Measurements from ENCODE around the gene PTBP2. TPM values are rescaled to one million over a fixed set of nuclear protein-coding genes. Genes with fewer than 3 reads are reported as not detected.

Gene PTBP2
- total RNA-seq, 1 donor from 2014 or later, result 170 TPM

- H3K79me2 ChIP-seq (ENCODE audit: low read depth), result no peaks in the 10 kb centered on the region
- H3K27ac Mint-ChIP-seq, result no peak overlapping the region
- H3K36me3 Mint-ChIP-seq, result no peaks in the 10 kb centered on the region
- H3K4me3 Mint-ChIP-seq, result no peak overlapping the region
- H3K27ac ChIP-seq, result no peak overlapping the region
- no peaks in the 10 kb centered on the region for H3F3A ChIP-seq (ENCODE audit: low read depth)
- no peaks in the 10 kb centered on the region for H4K20me1 ChIP-seq (ENCODE audit: low read depth)
- H3K27me3 Mint-ChIP-seq (ENCODE audit: insufficient read depth, low read depth), result no peaks in the 10 kb centered on the region
- H3K9me3 ChIP-seq (ENCODE audit: low read depth), result no peaks in the 10 kb centered on the region
- no peak overlapping the region for H3K4me3 ChIP-seq
- H3K9me3 Mint-ChIP-seq, result no peaks in the 10 kb centered on the region
- no peak for DNase-seq (ENCODE audit: low spot score)
- no peaks in the 10 kb centered on the region for H3K36me3 ChIP-seq
- no peak overlapping the region for H3K9ac ChIP-seq
- H3K4me2 ChIP-seq, result no peak overlapping the region
- no peak overlapping the region for H2AFZ ChIP-seq (replicated peaks)
- H3K4me1 ChIP-seq, result no peaks in the 10 kb centered on the region
- no peaks in the 10 kb centered on the region for H3K4me1 Mint-ChIP-seq
- no peaks in the 10 kb centered on the region for H3K27me3 ChIP-seq
- no peak for TF ChIP-seq EZH2phosphoT487 (IDR thresholded peaks at IDR 0.05)
- no peak for TF ChIP-seq CTCF (IDR thresholded peaks at IDR 0.05)
These were observed 111.8 kb downstream of the PTBP2 start for GRCh38 chr1:96833376-96833775.

- H3K9me3 ChIP-seq (ENCODE audit: low read depth), result no peaks in the 10 kb centered on the region
- no peak for TF ChIP-seq CTCF (IDR thresholded peaks at IDR 0.05)
- TF ChIP-seq EZH2phosphoT487 (IDR thresholded peaks at IDR 0.05), result no peak
- TF ChIP-seq EZH2 (IDR thresholded peaks at IDR 0.05), result no peak
- no peaks in the 10 kb centered on the region for H3K9me3 Mint-ChIP-seq
- H3K4me1 Mint-ChIP-seq, result no peaks in the 10 kb centered on the region
- H3F3A ChIP-seq (ENCODE audit: low read depth), result no peaks in the 10 kb centered on the region
- no peaks in the 10 kb centered on the region for H3K36me3 Mint-ChIP-seq
- no peaks in the 10 kb centered on the region for H4K20me1 ChIP-seq (ENCODE audit: low read depth)
- no peak overlapping the region for H3K4me2 ChIP-seq
- H3K79me2 ChIP-seq (ENCODE audit: low read depth), result no peaks in the 10 kb centered on the region
- no peak overlapping the region for H3K4me3 ChIP-seq
- H3K9ac ChIP-seq, result no peak overlapping the region
- no peak overlapping the region for H3K27ac Mint-ChIP-seq
- no peaks in the 10 kb centered on the region for H3K4me1 ChIP-seq
- no peaks in the 10 kb centered on the region for H3K27me3 Mint-ChIP-seq (ENCODE audit: insufficient read depth, low read depth)
- DNase-seq (ENCODE audit: low spot score), result no peak
- H2AFZ ChIP-seq (replicated peaks), result no peak overlapping the region
- no peak overlapping the region for H3K4me3 Mint-ChIP-seq
- H3K27ac ChIP-seq, result no peak overlapping the region
- H3K36me3 ChIP-seq, result no peaks in the 10 kb centered on the region
- H3K27me3 ChIP-seq, result no peaks in the 10 kb centered on the region
These were observed 113.4 kb downstream of the PTBP2 start for GRCh38 chr1:96834986-96835385.

- H3K79me2 ChIP-seq (ENCODE audit: low read depth), result no peaks in the 10 kb centered on the region
- no peaks in the 10 kb centered on the region for H3K27me3 ChIP-seq
- no peaks in the 10 kb centered on the region for H3K9me3 Mint-ChIP-seq
- no peak overlapping the region for H3K4me3 Mint-ChIP-seq
- no peak overlapping the region for H3K27ac ChIP-seq
- TF ChIP-seq EZH2 (IDR thresholded peaks at IDR 0.05) (no peak), CTCF (IDR thresholded peaks at IDR 0.05) (no peak), EZH2phosphoT487 (IDR thresholded peaks at IDR 0.05) (no peak)
- H3K36me3 Mint-ChIP-seq, result no peaks in the 10 kb centered on the region
- no peaks in the 10 kb centered on the region for H3K36me3 ChIP-seq
- H3F3A ChIP-seq (ENCODE audit: low read depth), result no peaks in the 10 kb centered on the region
- no peak overlapping the region for H2AFZ ChIP-seq (replicated peaks)
- H3K4me1 Mint-ChIP-seq, result no peaks in the 10 kb centered on the region
- DNase-seq (ENCODE audit: low spot score), result no peak
- no peak overlapping the region for H3K4me2 ChIP-seq
- H3K4me1 ChIP-seq, result no peaks in the 10 kb centered on the region
- H3K9ac ChIP-seq, result no peak overlapping the region
- H3K27ac Mint-ChIP-seq, result no peak overlapping the region
- H4K20me1 ChIP-seq (ENCODE audit: low read depth), result no peaks in the 10 kb centered on the region
- H3K4me3 ChIP-seq, result no peak overlapping the region
- H3K9me3 ChIP-seq (ENCODE audit: low read depth), result no peaks in the 10 kb centered on the region
- no peaks in the 10 kb centered on the region for H3K27me3 Mint-ChIP-seq (ENCODE audit: insufficient read depth, low read depth)
These were observed 115.6 kb downstream of the PTBP2 start for GRCh38 chr1:96837057-96837780.
